Neuronal stem cell (in vitro differentiated cells): ENCODE data around the gene SGSM1.

Experiments
- DNase-seq: peaks from one replicate; pipeline ENCODE4 v3.0.0-alpha.2; 2013; ENCODE audit warnings: low spot score
- H2AFZ ChIP-seq: one replicate; pipeline ENCODE4 v1.6.1; 2013; ENCODE audit warnings: mild to moderate bottlenecking, low read length, inconsistent platforms
- H2AK5ac ChIP-seq: 2 replicates; pipeline ENCODE4 v1.6.1; 2013; ENCODE audit warnings: low read depth, mild to moderate bottlenecking, inconsistent platforms, low read length, moderate library complexity, mixed read lengths
- H2BK120ac ChIP-seq: 2 replicates; pipeline ENCODE4 v1.6.1; 2013; ENCODE audit warnings: low read depth, mild to moderate bottlenecking, inconsistent platforms, low read length, moderate library complexity, mixed read lengths
- H2BK12ac ChIP-seq: one replicate; pipeline ENCODE4 v1.6.1; 2013; ENCODE audit warnings: low read length, inconsistent platforms
- H2BK15ac ChIP-seq: 2 replicates; pipeline ENCODE4 v1.6.1; 2013; ENCODE audit warnings: mild to moderate bottlenecking, low read length, inconsistent platforms, mixed read lengths
- H2BK5ac ChIP-seq: one replicate; pipeline ENCODE4 v1.6.1; 2013; ENCODE audit warnings: inconsistent platforms, mild to moderate bottlenecking, low read length, moderate library complexity
- H3K14ac ChIP-seq: one replicate; pipeline ENCODE4 v1.6.1; 2013; ENCODE audit warnings: low read length, inconsistent platforms
- H3K18ac ChIP-seq: 2 replicates; pipeline ENCODE4 v1.6.1; 2013; ENCODE audit warnings: low read length, inconsistent platforms
- H3K23ac ChIP-seq: 2 replicates; pipeline ENCODE4 v1.6.1; 2013; ENCODE audit warnings: low read depth, mild to moderate bottlenecking, mixed read lengths, low read length, inconsistent platforms; ENCODE audit not compliant: poor library complexity
- H3K27ac ChIP-seq: replicated peaks from 3 replicates; pipeline ENCODE4 v1.5.1; 2013; ENCODE audit warnings: low read length, inconsistent platforms
- H3K27me3 ChIP-seq, 3 experiments: 2 replicates each; pipeline ENCODE4 v1.6.1; 2013; ENCODE audit warnings: low read length in 3 of 3, mild to moderate bottlenecking in 2 of 3, inconsistent platforms in 1 of 3, low read depth in 1 of 3, mixed read lengths in 1 of 3, moderate library complexity in 1 of 3; ENCODE audit not compliant: control insufficient read depth in 3 of 3, insufficient read depth in 3 of 3
- H3K36me3 ChIP-seq, 2 donors: replicated peaks in 1 of 2; 2 replicates each; pipeline ENCODE4 v1.6.1; 2013; ENCODE audit warnings: low read length in 2 of 2; ENCODE audit not compliant: control insufficient read depth in 2 of 2, insufficient read depth in 2 of 2
- H3K4ac ChIP-seq: 2 replicates; pipeline ENCODE4 v1.6.1; 2013; ENCODE audit warnings: inconsistent platforms, mild to moderate bottlenecking, low read length, moderate library complexity
- H3K4me1 ChIP-seq, 2 donors: 1 replicate in 1 of 2; 2 replicates in 1 of 2; pipeline ENCODE4 v1.6.1; 2013; ENCODE audit warnings: low read length in 2 of 2, low read depth in 1 of 2; ENCODE audit not compliant: control insufficient read depth in 2 of 2, insufficient read depth in 1 of 2
- H3K4me2 ChIP-seq: one replicate; pipeline ENCODE4 v1.6.1; 2013; ENCODE audit warnings: mild to moderate bottlenecking, low read length, inconsistent platforms; ENCODE audit not compliant: insufficient read depth, poor library complexity, severe bottlenecking
- H3K4me3 ChIP-seq, 2 donors: 2 replicates each; pipeline ENCODE4 v1.5.1; 2013; ENCODE audit warnings: low read length in 2 of 2, mild to moderate bottlenecking in 2 of 2, inconsistent platforms in 1 of 2, moderate library complexity in 1 of 2
- H3K79me1 ChIP-seq: one replicate; pipeline ENCODE4 v1.6.1; 2013; ENCODE audit warnings: low read depth, mild to moderate bottlenecking, inconsistent platforms, low read length, moderate library complexity
- H3K9ac ChIP-seq: one replicate; pipeline ENCODE4 v1.6.1; 2013; ENCODE audit warnings: mild to moderate bottlenecking, low read depth, low read length, inconsistent platforms; ENCODE audit not compliant: poor library complexity
- H3K9me3 ChIP-seq, 2 donors: replicated peaks in 1 of 2; 2 replicates each; pipeline versions ENCODE3 to v1.6.1; 2013; ENCODE audit warnings: low read length in 2 of 2, mild to moderate bottlenecking in 2 of 2, inconsistent platforms in 1 of 2, low read depth in 1 of 2, mixed read lengths in 1 of 2, moderate library complexity in 1 of 2; ENCODE audit not compliant: control insufficient read depth in 2 of 2, insufficient read depth in 1 of 2
- H4K8ac ChIP-seq: one replicate; pipeline ENCODE4 v1.6.1; 2013; ENCODE audit warnings: low read depth, mild to moderate bottlenecking, inconsistent platforms, low read length, moderate library complexity
- H4K91ac ChIP-seq: one replicate; pipeline ENCODE4 v1.6.1; 2013; ENCODE audit warnings: low read length, low read depth, mild to moderate bottlenecking, inconsistent platforms; ENCODE audit not compliant: poor library complexity
- WGBS, 2 donors: extraction: QIAGEN DNeasy Blood & Tissue Kit; methylation state at CpG; one replicate each; pipeline ENCODE4 v1.1.7; 2013; ENCODE audit warnings: missing lambda C conversion rate in 2 of 2, mixed read lengths in 1 of 2; ENCODE audit not compliant: insufficient read length in 2 of 2, insufficient replicate concordance in 1 of 2; ENCODE audit errors: extremely low coverage in 2 of 2; 5-methylcytosine and 5-hydroxymethylcytosine counted together

The SGSM1 gene

DNA sequence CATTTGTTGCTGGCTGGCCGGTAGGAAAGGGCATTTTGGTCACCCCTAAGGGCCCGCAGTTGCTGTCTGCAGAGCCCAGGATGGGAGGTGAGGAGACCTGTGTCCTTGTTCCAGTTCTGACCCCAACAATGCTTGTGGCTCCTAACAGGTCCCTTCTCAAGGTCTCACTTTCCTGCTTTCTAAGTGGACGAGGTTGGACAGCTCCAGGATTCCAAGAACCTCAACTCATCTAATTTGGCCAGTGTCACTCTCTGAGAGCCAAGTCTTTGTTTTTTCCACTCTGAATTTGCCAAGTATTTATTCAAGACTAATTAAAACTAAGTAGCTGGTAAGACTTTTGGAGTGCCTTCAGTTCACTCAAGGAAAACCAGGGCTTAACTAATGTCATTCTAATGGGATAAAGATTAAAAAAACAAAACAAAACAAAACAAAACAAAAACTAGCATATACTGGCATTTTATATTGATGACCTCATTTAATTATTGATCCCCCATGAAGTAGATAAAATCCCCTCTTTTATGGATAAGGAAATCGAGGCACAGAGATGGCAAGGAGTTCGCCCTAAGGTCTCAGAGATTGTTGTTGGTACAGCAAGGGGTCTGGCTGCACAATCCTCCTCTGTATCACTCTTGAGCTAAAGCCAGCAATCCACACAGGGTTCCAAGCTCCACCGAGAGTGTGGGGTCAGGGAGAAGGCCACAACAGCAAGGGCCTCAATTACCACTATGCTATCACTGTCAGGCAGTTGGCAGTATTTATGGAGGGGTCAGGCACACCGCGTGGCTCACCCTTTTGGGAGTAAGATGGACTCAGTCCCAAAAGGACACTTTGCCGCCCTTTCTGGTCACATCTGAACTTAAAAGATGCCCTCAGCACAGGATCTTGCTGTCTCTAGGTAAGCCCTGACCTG lies 8.1 kb downstream of the SGSM1 start:
- H3K4me1 ChIP-seq: peaks cover 4 to 14% of the 10 kb centered on the region in 2 donors
- H3K27me3 ChIP-seq: peaks cover 0 to 8% (median 2%) of the 10 kb centered on the region in 3 experiments
- H3K14ac ChIP-seq: no peak overlapping the region
- no peak overlapping the region for H2BK12ac ChIP-seq
- peak overlapping the region; percentile 3 for H2AK5ac ChIP-seq
- no peak overlapping the region for H2BK120ac ChIP-seq
- no peak overlapping the region for H2AFZ ChIP-seq
- no peak overlapping the region for H3K4me3 ChIP-seq
- H2BK15ac ChIP-seq: no peak overlapping the region
- H3K23ac ChIP-seq: no peak overlapping the region
- no peak overlapping the region for H3K4me2 ChIP-seq
- H2BK5ac ChIP-seq: peak overlapping the region; percentile 31
- no peak overlapping the region for H3K18ac ChIP-seq
- no CpG with 5 or more reads among the region's 9 CpGs for WGBS, 2 donors
- no peak overlapping the region for H3K4ac ChIP-seq
- no peak for DNase-seq
- H3K9me3 ChIP-seq: no peaks in the 10 kb centered on the region
- no peak overlapping the region for H4K8ac ChIP-seq
- H3K79me1 ChIP-seq: no peaks in the 10 kb centered on the region
- H3K27ac ChIP-seq: no peak overlapping the region
- no peak overlapping the region for H3K9ac ChIP-seq
- no peaks in the 10 kb centered on the region for H3K36me3 ChIP-seq
- no peak overlapping the region for H4K91ac ChIP-seq

DNA sequence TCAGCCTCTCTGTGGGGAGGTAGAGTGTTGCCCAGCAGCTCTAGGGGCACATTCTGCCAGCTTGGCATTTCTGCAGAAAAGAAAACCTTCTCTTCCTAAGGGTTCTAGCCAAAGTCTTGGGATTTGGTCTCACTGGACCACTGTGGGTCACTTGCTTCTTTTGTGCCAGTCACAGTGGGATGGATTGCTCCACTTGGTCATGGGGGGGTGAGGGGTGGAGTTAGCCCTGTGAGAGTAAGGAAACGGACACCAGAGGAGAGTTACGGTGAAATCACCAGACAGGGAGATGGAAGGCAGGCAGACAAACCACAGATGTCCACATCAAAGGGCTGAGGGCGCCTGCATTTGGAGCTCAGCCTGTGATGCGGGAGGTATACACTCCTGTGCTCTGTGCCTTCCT lies 10.8 kb downstream of the SGSM1 start:
- H2BK120ac ChIP-seq: no peak overlapping the region
- no peak overlapping the region for H2BK5ac ChIP-seq
- H3K9me3 ChIP-seq: no peaks in the 10 kb centered on the region
- no peak overlapping the region for H2BK12ac ChIP-seq
- H3K23ac ChIP-seq: no peak overlapping the region
- no peak overlapping the region for H4K91ac ChIP-seq
- H4K8ac ChIP-seq: no peak overlapping the region
- no peaks in the 10 kb centered on the region for H3K36me3 ChIP-seq
- WGBS, 2 donors: no CpG with 5 or more reads among the region's 4 CpGs
- no peak overlapping the region for H3K4me3 ChIP-seq
- no peak overlapping the region for H3K4me2 ChIP-seq
- H3K4me1 ChIP-seq: no peaks in the 10 kb centered on the region
- DNase-seq: no peak
- no peak overlapping the region for H3K4ac ChIP-seq
- no peak overlapping the region for H2BK15ac ChIP-seq
- peaks cover 0 to 10% (median 2%) of the 10 kb centered on the region in 3 experiments for H3K27me3 ChIP-seq
- no peak overlapping the region for H2AFZ ChIP-seq
- H3K79me1 ChIP-seq: no peaks in the 10 kb centered on the region
- H2AK5ac ChIP-seq: no peak overlapping the region
- no peak overlapping the region for H3K27ac ChIP-seq
- H3K18ac ChIP-seq: peak overlapping the region; percentile 53
- no peak overlapping the region for H3K9ac ChIP-seq
- no peak overlapping the region for H3K14ac ChIP-seq

DNA sequence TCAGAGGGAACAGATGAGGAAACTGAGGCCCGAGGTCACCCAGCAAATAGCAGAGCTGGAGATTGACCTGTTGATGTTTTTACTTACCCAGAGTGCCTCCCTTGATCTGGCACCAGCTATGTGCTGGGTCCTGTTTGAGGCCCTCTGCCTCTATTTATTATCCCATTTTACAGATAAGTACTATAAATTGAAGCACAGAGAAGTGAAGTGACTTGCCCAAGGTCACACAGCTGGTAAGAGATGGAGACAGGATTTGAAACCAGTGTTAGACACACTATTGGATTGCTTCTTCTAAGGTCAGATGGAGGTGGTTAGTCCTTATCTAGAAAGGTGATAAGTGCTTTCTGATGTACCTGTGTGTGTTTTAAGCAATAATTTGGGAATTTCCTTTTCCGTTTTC lies 13.5 kb downstream of the SGSM1 start:
- no peak for DNase-seq
- Histone ChIP-seq H2BK15ac (no peak overlapping the region), H3K79me1 (no peaks in the 10 kb centered on the region), H2AFZ (no peak overlapping the region), H3K14ac (no peak overlapping the region), H3K9ac (no peak overlapping the region), H4K91ac (no peak overlapping the region), H2BK120ac (no peak overlapping the region), H3K4me2 (no peak overlapping the region), H3K4me3 (no peak overlapping the region), H2AK5ac (no peak overlapping the region), H3K4me1 (no peaks in the 10 kb centered on the region), H3K27me3 (peaks cover 0 to 10% (median 0%) of the 10 kb centered on the region in 3 experiments), H4K8ac (no peak overlapping the region), H3K18ac (no peak overlapping the region), H3K23ac (no peak overlapping the region), H3K36me3 (no peaks in the 10 kb centered on the region), H2BK12ac (no peak overlapping the region), H2BK5ac (no peak overlapping the region), H3K9me3 (no peaks in the 10 kb centered on the region), H3K27ac (no peak overlapping the region), H3K4ac (no peak overlapping the region)
- WGBS, 2 donors: no CpG with 5 or more reads among the region's 2 CpGs

DNA sequence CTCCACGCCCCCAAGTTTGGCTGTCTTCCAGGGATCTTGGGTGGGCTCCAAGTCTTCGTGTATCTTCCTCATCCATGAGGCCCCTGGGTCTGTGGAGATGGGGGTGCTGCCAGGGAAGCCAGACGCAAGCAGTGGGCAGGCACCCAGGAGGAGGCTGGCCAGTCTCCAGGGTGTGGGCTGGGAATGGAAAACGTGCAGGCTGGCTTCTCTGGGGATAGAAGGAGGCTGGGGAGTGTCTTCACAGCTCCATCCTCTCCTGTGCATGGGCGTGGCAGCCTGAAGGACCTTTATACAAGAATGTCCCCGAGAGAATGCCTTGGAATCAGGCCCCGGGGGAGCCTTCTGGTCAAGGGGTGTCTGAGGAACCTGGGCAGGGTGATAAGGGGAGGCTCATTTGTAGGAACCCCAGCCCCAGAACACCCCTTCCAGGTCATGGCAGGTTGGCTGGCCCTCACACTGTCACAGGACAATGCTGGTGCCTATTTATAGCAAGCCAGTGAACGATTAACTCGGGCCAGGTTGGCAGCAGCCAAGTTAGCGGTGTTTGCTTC lies 14.0 kb downstream of the SGSM1 start:
- DNase-seq: no peak
- H3K27ac ChIP-seq: no peak overlapping the region
- no peak overlapping the region for H3K9ac ChIP-seq
- H2AK5ac ChIP-seq: peak overlapping the region; percentile 51
- no peaks in the 10 kb centered on the region for H3K36me3 ChIP-seq
- H2BK12ac ChIP-seq: no peak overlapping the region
- peaks cover 0 to 2% of the 10 kb centered on the region in 2 donors for H3K9me3 ChIP-seq
- no peak overlapping the region for H2BK120ac ChIP-seq
- H4K91ac ChIP-seq: no peak overlapping the region
- H2BK15ac ChIP-seq: no peak overlapping the region
- H3K18ac ChIP-seq: peak overlapping the region; percentile 49
- H2AFZ ChIP-seq: no peak overlapping the region
- H3K4ac ChIP-seq: no peak overlapping the region
- H3K27me3 ChIP-seq: peaks cover 0 to 10% (median 0%) of the 10 kb centered on the region in 3 experiments
- H3K4me2 ChIP-seq: no peak overlapping the region
- H2BK5ac ChIP-seq: no peak overlapping the region
- no peak overlapping the region for H4K8ac ChIP-seq
- no peaks in the 10 kb centered on the region for H3K79me1 ChIP-seq
- no CpG with 5 or more reads among the region's 10 CpGs for WGBS, 2 donors
- no peaks in the 10 kb centered on the region for H3K4me1 ChIP-seq
- no peak overlapping the region for H3K23ac ChIP-seq
- H3K4me3 ChIP-seq: no peak overlapping the region
- no peak overlapping the region for H3K14ac ChIP-seq
